ENCODE results near the gene VPS26B. TPM values are rescaled to one million over a fixed set of nuclear protein-coding genes. Genes with fewer than 3 reads are reported as not detected.

Gene VPS26B
- total RNA-seq, 2 donors from 2014 or later, result 49.9 to 51.1 TPM

DNA sequence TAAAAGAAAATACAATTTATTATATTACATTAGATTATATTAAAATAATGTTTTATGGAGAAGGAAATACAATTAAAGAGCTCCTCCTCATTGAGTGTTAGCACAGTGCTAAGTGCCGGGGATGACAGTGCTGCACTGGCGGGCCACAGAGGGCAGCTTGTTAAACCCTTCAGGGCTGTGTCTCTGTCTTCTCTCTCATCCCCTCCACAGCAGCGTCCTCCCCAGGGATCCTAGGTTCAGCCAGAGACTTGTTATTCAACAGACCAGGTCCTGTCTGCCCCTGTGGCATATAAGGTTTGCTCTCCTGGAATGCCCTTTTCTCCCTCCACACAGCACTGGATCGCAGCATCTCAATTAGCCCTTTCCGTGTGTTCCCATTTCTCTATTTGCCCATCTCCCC, 14.5 kb downstream of the VPS26B start:
- H3K27me3 Mint-ChIP-seq, result no peaks in the 10 kb centered on the region
- ATAC-seq (no peak), DNase-seq (no peak)
- no peak overlapping the region for H3K4me3 Mint-ChIP-seq
- peaks cover 12% of the 10 kb centered on the region for H3K36me3 Mint-ChIP-seq (ENCODE audit: low read depth)
- H3K4me1 Mint-ChIP-seq, result peaks cover 9% of the 10 kb centered on the region
- no peaks in the 10 kb centered on the region for H3K9me3 ChIP-seq (ENCODE audit: control insufficient read depth, low read length, poor library complexity, severe bottlenecking)
- no peak overlapping the region for H3K27ac Mint-ChIP-seq

DNA sequence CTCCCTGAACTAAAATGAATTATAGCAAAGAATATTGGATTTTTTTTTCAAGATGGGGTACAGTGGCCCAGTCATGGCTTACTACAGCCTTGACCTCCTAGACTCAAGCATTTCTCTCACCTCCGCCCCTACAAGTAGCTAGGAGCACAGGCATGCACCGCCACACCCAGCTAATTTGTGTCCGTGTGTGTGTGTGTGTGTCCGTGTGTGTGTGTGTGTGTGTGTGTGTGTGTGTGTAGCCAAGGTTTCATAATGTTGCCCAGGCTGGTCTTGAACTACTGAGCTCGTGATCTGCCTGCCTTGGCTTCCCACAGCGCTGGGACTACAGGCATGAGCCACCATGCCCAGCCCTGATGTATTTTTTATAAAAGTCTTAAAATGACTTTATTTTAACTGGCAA, 16.1 kb downstream of the VPS26B start:
- DNase-seq, result no peak
- ATAC-seq, result no peak
- Mint-ChIP-seq H3K36me3 (ENCODE audit: low read depth) (peaks cover 14% of the 10 kb centered on the region), H3K27ac (no peak overlapping the region), H3K27me3 (no peaks in the 10 kb centered on the region), H3K4me3 (no peak overlapping the region), H3K4me1 (peaks cover 6% of the 10 kb centered on the region)
- H3K9me3 ChIP-seq (ENCODE audit: control insufficient read depth, low read length, poor library complexity, severe bottlenecking), result no peaks in the 10 kb centered on the region

DNA sequence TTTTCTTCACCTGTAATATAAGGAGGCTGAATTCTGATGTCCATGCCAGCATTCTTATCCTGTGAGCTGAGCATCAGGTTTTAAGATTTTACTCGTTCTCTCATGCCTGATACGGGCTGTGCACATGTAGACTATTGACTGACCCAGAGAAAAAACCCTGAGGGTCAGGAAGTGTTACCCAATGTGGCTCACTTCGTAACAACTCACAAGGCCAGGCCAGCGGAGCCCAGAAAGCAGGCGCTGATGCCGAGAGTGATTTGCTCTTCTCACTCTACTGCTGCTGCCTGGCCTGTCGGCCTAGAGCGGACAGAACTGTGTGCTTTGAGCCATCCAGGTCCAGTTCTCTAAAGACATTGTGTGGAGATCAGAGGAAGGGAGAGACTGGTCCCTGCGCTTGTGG, 17.9 kb downstream of the VPS26B start:
- ATAC-seq (no peak), DNase-seq (no peak)
- Mint-ChIP-seq H3K36me3 (ENCODE audit: low read depth) (peaks cover 8% of the 10 kb centered on the region), H3K27me3 (no peaks in the 10 kb centered on the region), H3K27ac (peak overlapping the region; percentile 19), H3K4me1 (peaks cover under 1% of the 10 kb centered on the region), H3K4me3 (no peak overlapping the region)
- no peaks in the 10 kb centered on the region for H3K9me3 ChIP-seq (ENCODE audit: control insufficient read depth, low read length, poor library complexity, severe bottlenecking)

DNA sequence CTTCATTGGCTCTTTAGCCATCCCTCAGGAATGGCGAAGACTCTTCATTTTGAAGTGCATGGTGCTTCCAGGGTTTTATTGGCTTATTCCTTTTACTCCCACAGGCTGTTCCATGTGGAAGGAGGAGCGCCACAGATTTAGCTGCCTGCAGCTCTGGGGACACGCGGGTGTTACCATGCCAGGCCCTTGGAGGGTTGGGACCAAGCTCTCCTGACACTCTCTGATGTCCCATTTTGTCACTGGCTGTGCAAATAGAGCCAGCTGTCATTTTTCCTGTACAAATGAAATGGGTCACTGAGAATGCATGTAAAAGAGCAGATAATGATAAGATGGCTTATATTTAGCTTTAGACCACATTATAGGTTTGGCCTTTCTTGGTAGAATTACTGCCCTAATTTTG, 19.4 kb downstream of the VPS26B start:
- Mint-ChIP-seq H3K27ac (no peak overlapping the region), H3K36me3 (ENCODE audit: low read depth) (peaks cover 5% of the 10 kb centered on the region), H3K4me1 (no peaks in the 10 kb centered on the region), H3K4me3 (no peak overlapping the region), H3K27me3 (no peaks in the 10 kb centered on the region)
- H3K9me3 ChIP-seq (ENCODE audit: control insufficient read depth, low read length, poor library complexity, severe bottlenecking), result no peaks in the 10 kb centered on the region
- DNase-seq (no peak), ATAC-seq (no peak)

DNA sequence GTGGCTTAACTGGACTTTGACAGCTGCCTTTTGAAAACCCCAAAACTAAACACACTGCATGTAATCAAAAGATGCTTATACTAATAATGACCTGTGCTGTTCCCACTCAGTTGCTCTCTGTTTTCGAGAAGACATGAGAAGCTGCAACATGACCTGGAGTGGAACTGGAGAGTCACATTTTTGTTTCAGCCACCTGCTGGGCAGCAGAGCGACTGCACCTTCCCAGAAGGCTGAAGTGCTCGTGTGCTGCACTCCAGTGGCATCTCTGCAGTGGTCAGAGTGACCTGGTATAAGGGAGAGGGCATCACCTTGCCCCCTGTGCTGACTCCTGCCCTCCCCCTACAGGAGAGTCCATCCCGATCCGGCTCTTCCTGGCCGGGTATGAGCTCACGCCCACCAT, 20.1 kb downstream of the VPS26B start:
- Mint-ChIP-seq H3K27me3 (no peaks in the 10 kb centered on the region), H3K4me3 (no peak overlapping the region), H3K27ac (peak overlapping the region; percentile 19), H3K36me3 (ENCODE audit: low read depth) (peaks cover 4% of the 10 kb centered on the region), H3K4me1 (no peaks in the 10 kb centered on the region)
- no peaks in the 10 kb centered on the region for H3K9me3 ChIP-seq (ENCODE audit: control insufficient read depth, low read length, poor library complexity, severe bottlenecking)
- DNase-seq, result no peak
- peak; percentile 62 for ATAC-seq

DNA sequence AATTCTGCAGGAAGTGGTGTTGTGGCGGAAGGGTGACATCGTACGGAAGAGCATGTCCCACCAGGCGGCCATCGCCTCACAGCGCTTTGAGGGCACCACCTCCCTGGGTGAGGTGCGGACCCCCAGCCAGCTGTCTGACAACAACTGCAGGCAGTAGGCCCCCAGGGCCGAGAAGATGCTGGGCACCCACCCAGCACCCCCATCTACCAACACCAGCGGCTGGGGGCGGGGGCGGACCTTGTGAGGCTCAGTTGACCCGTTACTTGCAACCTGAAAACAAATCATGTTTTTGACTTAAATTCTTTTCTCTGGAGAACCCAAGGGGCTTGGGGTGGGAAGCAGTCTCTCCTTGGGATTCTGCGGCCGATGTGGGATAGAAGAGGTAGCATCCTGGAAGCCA, 21.0 kb downstream of the VPS26B start:
- Mint-ChIP-seq H3K36me3 (ENCODE audit: low read depth) (peaks cover 4% of the 10 kb centered on the region), H3K27me3 (no peaks in the 10 kb centered on the region), H3K4me3 (no peak overlapping the region), H3K4me1 (no peaks in the 10 kb centered on the region), H3K27ac (no peak overlapping the region)
- no peaks in the 10 kb centered on the region for H3K9me3 ChIP-seq (ENCODE audit: control insufficient read depth, low read length, poor library complexity, severe bottlenecking)
- DNase-seq (no peak), ATAC-seq (no peak)

DNA sequence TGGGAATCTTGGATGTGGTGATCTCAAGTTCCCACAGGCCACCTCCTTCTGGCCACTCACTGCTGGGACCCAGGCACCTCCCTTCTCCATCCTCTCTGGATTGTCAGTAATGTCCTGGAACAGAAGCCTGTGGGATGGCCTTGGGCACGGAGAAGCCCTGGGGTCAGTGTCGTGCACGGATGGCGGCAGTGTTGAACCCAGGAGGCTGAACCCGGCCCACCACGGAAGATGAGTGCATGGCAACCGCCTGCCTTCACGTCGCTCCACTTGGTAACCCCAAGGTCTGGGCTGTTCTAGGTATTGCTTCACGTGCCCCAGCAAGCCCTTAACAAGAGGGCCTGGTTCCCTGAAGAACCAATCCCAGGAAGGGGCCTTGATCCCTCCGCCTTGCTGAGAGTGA, 21.6 kb downstream of the VPS26B start:
- DNase-seq (no peak), ATAC-seq (no peak)
- Mint-ChIP-seq H3K4me3 (no peak overlapping the region), H3K36me3 (ENCODE audit: low read depth) (peaks cover 4% of the 10 kb centered on the region), H3K27ac (no peak overlapping the region), H3K27me3 (no peaks in the 10 kb centered on the region), H3K4me1 (no peaks in the 10 kb centered on the region)
- H3K9me3 ChIP-seq (ENCODE audit: control insufficient read depth, low read length, poor library complexity, severe bottlenecking), result no peaks in the 10 kb centered on the region

DNA sequence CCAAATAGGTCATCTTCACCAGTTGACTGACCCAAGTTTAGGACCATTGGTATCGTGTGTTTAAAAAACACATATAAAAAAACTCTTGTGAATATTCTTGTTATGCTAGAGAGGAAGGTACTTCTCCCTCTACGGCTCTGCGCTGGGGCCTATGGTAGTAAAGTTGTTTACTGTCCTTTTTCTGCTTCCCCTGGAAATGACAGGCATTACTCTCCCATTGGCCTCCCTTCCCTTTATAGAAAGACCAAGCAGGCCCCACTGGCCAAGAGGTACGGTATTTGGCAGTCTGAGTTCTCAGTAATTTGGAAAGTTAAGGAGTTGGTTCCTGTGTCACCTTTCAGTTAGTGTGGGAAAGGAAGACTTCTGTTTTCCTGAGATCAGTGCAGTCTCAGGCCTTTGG, 22.2 kb downstream of the VPS26B start:
- no peak for ATAC-seq
- H3K36me3 Mint-ChIP-seq (ENCODE audit: low read depth), result peaks cover 4% of the 10 kb centered on the region
- DNase-seq, result no peak
- H3K27me3 Mint-ChIP-seq, result no peaks in the 10 kb centered on the region
- H3K4me3 Mint-ChIP-seq, result no peak overlapping the region
- H3K27ac Mint-ChIP-seq, result no peak overlapping the region
- H3K9me3 ChIP-seq (ENCODE audit: control insufficient read depth, low read length, poor library complexity, severe bottlenecking), result no peaks in the 10 kb centered on the region
- H3K4me1 Mint-ChIP-seq, result no peaks in the 10 kb centered on the region

DNA sequence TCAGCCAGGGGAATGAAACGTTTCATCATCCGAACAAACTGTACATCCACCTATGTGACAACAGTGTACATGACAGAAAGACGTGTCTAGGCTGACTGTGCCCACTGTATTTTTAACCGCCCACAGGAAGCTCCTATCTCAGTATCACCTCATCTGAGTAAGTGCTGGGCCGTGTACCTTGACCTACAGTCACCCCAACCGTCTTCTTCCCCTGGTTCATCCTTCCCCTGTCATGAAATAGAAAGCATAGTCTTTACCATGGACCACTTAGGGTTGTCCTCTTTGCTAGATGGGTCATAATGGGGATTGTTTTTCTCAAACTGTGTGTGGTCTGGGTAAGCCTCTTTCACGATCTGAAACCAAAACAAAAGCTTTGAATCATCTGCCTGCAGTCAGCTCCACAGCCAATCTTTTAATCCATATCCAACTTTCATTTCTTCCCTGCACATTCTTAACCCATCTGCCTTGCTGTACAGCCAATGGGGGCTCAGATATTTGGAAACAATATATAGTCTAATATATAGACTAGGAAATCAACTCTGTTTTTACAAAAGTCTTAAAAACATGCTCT, 24.5 kb downstream of the VPS26B start:
- peaks cover 5% of the 10 kb centered on the region for H3K36me3 Mint-ChIP-seq (ENCODE audit: low read depth)

DNA sequence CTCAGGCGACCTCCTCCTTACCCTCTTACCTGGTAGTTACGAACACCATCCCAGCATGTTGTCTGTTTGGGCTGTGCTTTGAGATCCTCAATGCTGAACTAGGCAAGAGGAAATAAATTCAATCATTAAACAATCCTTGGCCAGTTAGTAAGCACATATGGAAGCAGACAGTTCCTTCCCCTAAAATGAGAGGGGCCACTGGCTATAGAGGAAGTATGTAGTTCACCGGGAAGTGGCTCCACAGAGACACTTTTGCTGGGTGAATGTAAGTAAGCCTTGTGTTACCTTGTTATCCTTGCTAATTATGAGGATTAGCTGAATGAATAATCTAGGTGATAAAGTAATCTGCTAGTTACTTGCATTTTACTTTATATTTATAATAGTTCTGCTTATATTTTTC, 25.8 kb downstream of the VPS26B start:
- H3K27me3 Mint-ChIP-seq, result no peaks in the 10 kb centered on the region
- no peak overlapping the region for H3K4me3 Mint-ChIP-seq
- no peak overlapping the region for H3K27ac Mint-ChIP-seq
- H3K9me3 ChIP-seq (ENCODE audit: control insufficient read depth, low read length, poor library complexity, severe bottlenecking), result no peaks in the 10 kb centered on the region
- DNase-seq (no peak), ATAC-seq (no peak)
- peaks cover 21% of the 10 kb centered on the region for H3K4me1 Mint-ChIP-seq
- H3K36me3 Mint-ChIP-seq (ENCODE audit: low read depth), result peaks cover 3% of the 10 kb centered on the region

More for the DNA sequence above, 24.5 kb downstream of the VPS26B start:
- Mint-ChIP-seq H3K4me1 (peaks cover 13% of the 10 kb centered on the region), H3K27ac (peak overlapping the region; percentile 27), H3K4me3 (no peak overlapping the region), H3K27me3 (no peaks in the 10 kb centered on the region)
- DNase-seq (no peak), ATAC-seq (no peak)
- H3K9me3 ChIP-seq (ENCODE audit: control insufficient read depth, low read length, poor library complexity, severe bottlenecking), result no peaks in the 10 kb centered on the region

DNA sequence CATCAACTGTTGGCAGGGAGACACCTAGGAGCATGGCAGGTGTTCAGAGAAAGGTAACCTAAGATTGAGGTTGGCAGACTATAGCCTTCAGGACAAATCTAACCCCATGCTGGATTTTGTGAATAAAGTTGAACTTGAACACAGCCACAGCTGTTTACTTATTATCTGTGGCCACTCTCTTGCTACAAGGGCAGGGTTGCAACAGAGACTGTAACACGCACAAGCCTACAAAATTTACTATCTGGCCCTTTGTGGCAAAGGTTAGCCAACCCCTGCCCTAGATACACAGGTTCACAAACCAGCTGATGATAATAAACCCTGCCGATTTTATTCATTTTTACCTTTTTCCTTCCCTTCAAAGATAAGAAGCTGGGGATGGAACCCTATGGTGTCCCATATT, 26.2 kb downstream of the VPS26B start:
- H3K36me3 Mint-ChIP-seq (ENCODE audit: low read depth), result peaks cover 3% of the 10 kb centered on the region
- no peak for ATAC-seq

DNA sequence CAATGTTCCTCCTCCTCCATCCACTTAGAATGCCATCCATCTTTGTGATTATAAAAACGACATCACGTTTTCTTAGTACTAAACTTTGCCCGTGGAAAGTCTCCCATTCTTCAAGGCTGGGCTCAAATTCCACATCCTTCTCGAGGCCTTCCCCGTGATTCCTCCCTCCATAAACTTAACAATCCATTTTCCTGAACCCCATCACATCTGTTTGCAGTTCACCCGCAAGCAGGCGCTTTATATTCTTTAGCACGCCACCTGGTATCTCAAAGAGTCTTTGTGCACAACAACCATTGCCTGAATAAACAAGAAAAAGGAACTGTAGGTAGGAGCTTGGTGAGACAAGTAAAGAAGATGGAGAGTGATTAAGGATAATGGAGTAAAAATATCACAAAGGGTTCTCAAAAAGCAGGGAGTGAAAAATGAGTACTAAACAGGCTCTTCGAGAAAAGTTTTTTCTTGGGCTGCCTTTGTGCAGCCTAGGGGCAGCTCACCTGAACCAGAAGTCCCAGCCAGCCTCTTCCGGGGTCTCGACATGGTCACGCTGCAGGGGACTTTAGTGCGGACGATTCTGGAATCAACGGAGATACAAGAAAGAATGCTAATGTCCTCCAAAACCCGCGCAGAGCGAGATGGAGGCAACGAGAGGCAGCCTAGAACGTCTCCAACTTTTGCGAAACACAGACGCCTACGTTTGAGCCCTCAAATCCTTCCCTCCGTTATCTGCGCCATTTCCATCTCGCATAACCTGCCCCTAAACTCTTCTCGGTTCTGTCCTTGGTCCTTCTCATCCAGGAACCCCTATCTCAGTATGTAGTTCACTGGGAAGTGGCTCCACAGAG, 28.1 kb downstream of the VPS26B start:
- peak overlapping the region; percentile 96 for H3K27ac Mint-ChIP-seq
- peaks cover 25% of the 10 kb centered on the region for H3K4me1 Mint-ChIP-seq
- no peak for DNase-seq
- peak overlapping the region; percentile 98 for H3K4me3 Mint-ChIP-seq
- no peaks in the 10 kb centered on the region for H3K9me3 ChIP-seq (ENCODE audit: control insufficient read depth, low read length, poor library complexity, severe bottlenecking)
- peaks cover 2% of the 10 kb centered on the region for H3K36me3 Mint-ChIP-seq (ENCODE audit: low read depth)
- ATAC-seq, result peak; percentile 23
- H3K27me3 Mint-ChIP-seq, result no peaks in the 10 kb centered on the region

More for the DNA sequence above, 26.2 kb downstream of the VPS26B start:
- Mint-ChIP-seq H3K27me3 (no peaks in the 10 kb centered on the region), H3K27ac (no peak overlapping the region), H3K4me3 (no peak overlapping the region), H3K4me1 (peaks cover 23% of the 10 kb centered on the region)
- no peak for DNase-seq
- no peaks in the 10 kb centered on the region for H3K9me3 ChIP-seq (ENCODE audit: control insufficient read depth, low read length, poor library complexity, severe bottlenecking)

DNA sequence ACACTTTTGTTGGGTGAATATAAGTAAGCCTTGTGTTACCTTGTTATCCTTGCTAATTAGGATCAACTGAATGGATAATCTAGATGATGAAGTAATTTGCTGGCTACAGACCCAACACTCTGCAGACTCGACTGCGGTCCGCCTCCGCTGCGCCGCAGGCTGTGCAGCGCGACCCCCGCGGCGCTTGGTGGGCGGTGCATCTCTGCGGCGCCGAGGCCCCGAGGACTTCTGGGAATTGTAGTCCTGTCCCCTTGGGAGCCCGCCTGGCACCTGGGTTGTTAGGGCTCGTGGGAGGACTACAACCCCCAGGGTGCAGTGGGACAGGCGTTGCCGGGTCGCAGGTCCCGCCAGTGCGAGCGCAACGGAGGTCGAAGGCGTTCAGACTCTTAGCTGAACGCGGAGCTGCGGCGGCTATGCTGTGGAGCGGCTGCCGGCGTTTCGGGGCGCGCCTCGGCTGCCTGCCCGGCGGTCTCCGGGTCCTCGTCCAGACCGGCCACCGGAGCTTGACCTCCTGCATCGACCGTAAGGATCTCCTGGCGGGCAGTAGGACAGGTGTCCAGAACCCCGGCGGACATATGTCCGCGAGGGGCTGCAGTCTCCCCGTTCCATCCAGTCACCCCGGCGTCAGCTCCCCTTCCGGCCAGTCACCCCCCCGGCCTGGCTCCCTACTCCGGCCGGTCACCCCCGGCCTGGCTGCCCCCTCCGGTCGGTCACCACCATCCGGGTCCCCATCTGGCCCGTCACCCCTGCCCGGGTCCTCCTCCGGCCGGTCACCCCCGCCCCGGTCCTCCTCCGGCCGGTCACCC, 28.9 kb downstream of the VPS26B start, which contains the start of the genes ACAD8 and THYN1:
Gene ACAD8 (plus strand): TSS at position 381 of the 806 bp plus-strand sequence. CDS start 33 bp downstream, at position 414.
Gene THYN1 (minus strand): TSS at position 165 of the 806 bp plus-strand sequence. CDS start 470 bp downstream, outside the sequence.
- H3K4me1 Mint-ChIP-seq, result peaks cover 26% of the 10 kb centered on the region
- H3K4me3 Mint-ChIP-seq, result peak within 1 kb of the TSS; percentile 98
- no peaks in the 10 kb centered on the region for H3K27me3 Mint-ChIP-seq
- DNase-seq (peak; percentile 91 to 93 (median 92)), ATAC-seq (peak; percentile 100)
- H3K36me3 Mint-ChIP-seq (ENCODE audit: low read depth), result peaks cover 5% of the 10 kb centered on the region
- peak within 1 kb of the TSS; percentile 96 for H3K27ac Mint-ChIP-seq
- no peaks in the 10 kb centered on the region for H3K9me3 ChIP-seq (ENCODE audit: control insufficient read depth, low read length, poor library complexity, severe bottlenecking)

All from T-helper 17 cell (primary cell).